Kidney capillary endothelial cell (primary cell): ENCODE data around the gene KCND3.
"Not testable (repeated sequence)": the region's sequence is repeated elsewhere in the genome, so short reads cannot be mapped to it uniquely, and the experiment has no call there.

ENCODE experiments used
- DNase-seq: peaks from one replicate; pipeline ENCODE4 v3.0.0-alpha.2; 2018; ENCODE audit warnings: low spot score

KCND3 gene

GRCh38 chr1:111814305-111814628 is 175.2 kb downstream of the KCND3 start:
- no peak for DNase-seq

- no peak for DNase-seq
Observed at GRCh38 chr1:111813440-111814304, 175.8 kb downstream of the KCND3 start.

GRCh38 chr1:111812306-111812705 is 177.2 kb downstream of the KCND3 start:
- DNase-seq = no peak

GRCh38 chr1:111811891-111812290 is 177.6 kb downstream of the KCND3 start:
- DNase-seq = no peak

GRCh38 chr1:111805251-111805650 is 184.2 kb downstream of the KCND3 start:
- DNase-seq = no peak

- no peak for DNase-seq
Observed at GRCh38 chr1:111804776-111805175, 184.7 kb downstream of the KCND3 start.

GRCh38 chr1:111803951-111804350 is 185.5 kb downstream of the KCND3 start:
- no peak for DNase-seq

- DNase-seq = no peak
Observed at GRCh38 chr1:111802984-111803383, 186.5 kb downstream of the KCND3 start.

- no peak for DNase-seq
Observed at GRCh38 chr1:111802110-111802509, 187.4 kb downstream of the KCND3 start.

- no peak for DNase-seq
Observed at GRCh38 chr1:111801071-111801850, 188.2 kb downstream of the KCND3 start.

GRCh38 chr1:111799722-111800121 is 189.7 kb downstream of the KCND3 start:
- not testable (repeated sequence) for DNase-seq

- no peak for DNase-seq
Observed at GRCh38 chr1:111798580-111798979, 190.9 kb downstream of the KCND3 start.

GRCh38 chr1:111795401-111795800 is 194.1 kb downstream of the KCND3 start:
- no peak for DNase-seq

GRCh38 chr1:111793923-111794322 is 195.5 kb downstream of the KCND3 start:
- no peak for DNase-seq

- no peak for DNase-seq
Observed at GRCh38 chr1:111792249-111792648, 197.2 kb downstream of the KCND3 start.

- DNase-seq = no peak
Observed at GRCh38 chr1:111791776-111792175, 197.7 kb downstream of the KCND3 start.

- DNase-seq = no peak
Observed at GRCh38 chr1:111789666-111790316, 199.7 kb downstream of the KCND3 start.

- DNase-seq = no peak
Observed at GRCh38 chr1:111789142-111789541, 200.3 kb downstream of the KCND3 start.

- no peak for DNase-seq
Observed at GRCh38 chr1:111786669-111787207, 202.7 kb downstream of the KCND3 start.

GRCh38 chr1:111784273-111784901 is 205.1 kb downstream of the KCND3 start:
- no peak for DNase-seq

GRCh38 chr1:111779546-111779945 is 209.9 kb downstream of the KCND3 start:
- no peak for DNase-seq

- DNase-seq = no peak
Observed at GRCh38 chr1:111778541-111779051, 210.9 kb downstream of the KCND3 start.
